HG03520 (cell line): Measurements from ENCODE around the gene CXCL6.

Source experiments
- ATAC-seq: cut with Tn5 transposase; IDR thresholded peaks from one replicate; pipeline ENCODE4 v1.9.1; 2021; ENCODE audit warnings: mild to moderate bottlenecking, moderate library complexity; ENCODE audit not compliant: unreplicated experiment

Gene CXCL6

GRCh38 chr4:73841243-73841925 lies 4.9 kb downstream of the CXCL6 start:
- no peak for ATAC-seq

- no peak for ATAC-seq
Observed at GRCh38 chr4:73842696-73843095, 6.2 kb downstream of the CXCL6 start.

DNA sequence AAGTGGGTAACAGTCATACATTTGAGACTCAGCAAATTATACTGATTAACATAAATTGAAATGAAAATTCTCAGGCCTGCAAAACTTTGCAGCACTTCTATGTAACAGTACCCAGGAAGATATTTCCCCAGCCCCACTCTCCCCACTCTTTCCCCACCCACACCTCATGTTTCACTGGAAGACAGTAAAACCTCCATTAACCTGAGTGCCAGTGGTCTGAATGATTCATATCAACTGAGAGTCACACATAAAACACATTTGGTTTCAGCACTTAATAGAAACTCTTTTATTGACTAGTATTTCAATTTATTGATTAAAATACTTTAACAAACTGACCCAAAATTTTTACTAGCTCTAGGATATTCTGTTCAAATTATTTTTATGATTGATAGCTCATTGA lies 6.9 kb downstream of the CXCL6 start:
- ATAC-seq: no peak

GRCh38 chr4:73844345-73844744 lies 7.9 kb downstream of the CXCL6 start:
- no peak for ATAC-seq

DNA sequence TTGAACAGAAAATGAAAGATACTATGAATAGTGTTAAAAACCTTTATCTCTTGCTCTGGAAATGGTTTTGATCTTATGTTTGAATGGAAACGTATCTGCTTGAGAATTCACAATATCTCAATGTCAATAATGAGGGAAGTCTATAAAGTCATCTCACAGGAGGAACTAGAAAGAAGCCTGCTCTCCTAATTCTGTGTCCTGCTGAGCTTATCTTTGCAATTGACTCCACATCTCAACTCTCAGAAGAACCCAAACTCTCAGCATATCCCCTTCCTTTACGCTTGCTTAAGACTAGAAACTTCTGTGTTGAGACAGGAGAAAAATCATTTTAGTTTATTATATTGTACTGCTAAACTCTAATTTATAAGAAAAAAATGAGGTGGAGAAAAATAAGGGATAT lies 8.3 kb downstream of the CXCL6 start:
- no peak for ATAC-seq

DNA sequence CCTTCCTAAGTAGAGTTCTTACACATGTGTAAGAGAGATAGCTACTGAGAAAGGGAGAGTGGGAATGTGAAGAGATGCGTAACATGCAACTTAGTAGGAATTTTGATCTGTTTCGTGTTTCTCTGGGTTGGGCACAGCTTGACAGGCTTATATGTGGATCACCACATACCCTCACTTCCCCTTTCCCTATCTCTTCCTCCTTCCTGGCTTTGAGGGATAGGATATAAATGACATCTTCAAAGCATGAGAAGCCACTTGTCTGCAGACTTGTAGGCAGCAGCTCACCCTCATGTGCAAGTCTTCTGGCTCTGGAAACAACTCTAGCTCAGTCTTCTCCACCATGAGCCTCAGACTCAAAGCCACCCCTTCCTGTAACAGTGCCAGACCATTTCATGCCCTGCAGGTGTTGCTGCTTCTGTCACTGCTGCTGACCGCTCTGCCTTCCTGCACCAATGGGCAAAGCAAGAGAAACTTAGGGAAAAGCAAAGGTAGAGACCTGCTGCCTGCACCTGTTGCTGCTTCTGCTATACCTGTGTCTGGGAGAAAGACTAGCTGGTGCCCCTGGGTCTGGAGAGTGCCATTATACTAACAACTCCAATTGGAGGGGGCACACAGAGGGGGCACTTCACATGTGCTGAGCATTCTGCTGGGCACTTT lies 11.2 kb downstream of the CXCL6 start:
- ATAC-seq: no peak

GRCh38 chr4:73848183-73848777 lies 11.8 kb downstream of the CXCL6 start:
- ATAC-seq: no peak

DNA sequence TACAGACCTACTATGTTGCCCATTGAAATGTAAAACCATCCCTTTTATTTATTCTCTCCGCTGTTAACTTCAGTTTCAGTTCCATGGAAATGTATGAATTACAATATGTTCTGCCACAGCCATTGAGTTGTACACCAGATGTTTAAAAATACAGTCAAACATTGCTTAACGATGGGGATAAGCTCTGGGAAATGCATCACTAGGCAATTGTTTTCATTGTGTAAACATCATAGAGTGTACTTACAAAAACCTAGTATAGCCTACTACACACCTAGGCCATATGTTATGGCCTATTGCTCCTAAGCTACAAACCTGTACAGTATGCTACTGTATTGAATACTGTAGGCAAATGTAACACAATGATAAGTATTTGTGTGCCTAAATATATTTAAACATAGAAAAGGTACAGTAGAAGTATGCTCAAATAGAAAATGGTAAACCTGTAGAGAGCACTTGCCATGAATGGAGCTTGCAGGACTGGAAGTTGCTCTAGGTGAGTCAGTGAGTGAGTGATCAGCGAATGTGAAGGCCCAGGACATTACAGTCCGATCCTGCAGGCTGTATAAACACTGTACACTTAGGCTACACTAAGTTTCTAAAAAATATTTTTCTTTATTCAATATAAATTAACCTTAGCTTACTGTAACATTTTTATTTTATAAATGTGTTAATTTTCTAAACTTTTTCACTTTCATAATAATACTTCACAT lies 13.9 kb downstream of the CXCL6 start:
- no peak for ATAC-seq

DNA sequence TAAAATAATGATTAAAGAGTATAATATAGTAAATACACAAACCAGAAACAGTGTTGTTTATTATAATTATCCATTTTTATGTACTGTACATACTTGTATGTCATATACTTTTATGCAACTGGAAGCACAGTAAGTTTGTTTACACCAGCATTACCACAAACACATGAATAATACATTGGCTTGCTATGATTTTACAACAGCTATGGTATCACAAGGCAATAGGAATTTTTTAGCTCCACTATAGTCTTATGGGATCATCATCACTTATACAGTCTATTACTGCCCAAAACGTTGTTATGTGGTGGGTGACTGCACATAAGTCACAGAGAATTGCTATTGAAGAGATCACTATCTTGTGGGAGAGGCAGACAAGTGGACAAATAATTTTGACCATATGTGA lies 14.8 kb downstream of the CXCL6 start:
- no peak for ATAC-seq

DNA sequence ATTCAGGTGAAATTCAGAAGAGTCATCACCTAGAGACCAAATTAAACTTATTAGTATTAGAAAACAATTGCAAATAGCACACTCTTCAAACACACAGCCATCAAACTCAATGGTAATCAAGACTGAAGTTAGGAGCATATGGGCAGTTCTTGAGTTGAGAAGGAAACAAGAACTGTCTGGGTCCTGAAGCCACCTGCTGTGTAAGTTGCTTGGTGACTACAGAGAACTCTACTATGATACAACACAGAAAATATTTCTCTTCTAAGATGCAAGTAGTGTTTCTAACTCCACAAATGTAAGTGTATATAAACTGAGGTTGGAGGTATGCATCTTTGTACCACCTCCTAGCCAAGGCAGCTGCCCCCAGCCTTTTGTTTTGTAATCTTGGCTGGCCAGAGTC lies 16.3 kb downstream of the CXCL6 start:
- no peak for ATAC-seq

GRCh38 chr4:73853246-73853704 lies 16.8 kb downstream of the CXCL6 start, which contains the start of gene PF4V1:
Gene PF4V1, plus strand, starts transcription at chr4:73853296. Its CDS starts 67 bp downstream, at chr4:73853363.
- ATAC-seq: no peak

DNA sequence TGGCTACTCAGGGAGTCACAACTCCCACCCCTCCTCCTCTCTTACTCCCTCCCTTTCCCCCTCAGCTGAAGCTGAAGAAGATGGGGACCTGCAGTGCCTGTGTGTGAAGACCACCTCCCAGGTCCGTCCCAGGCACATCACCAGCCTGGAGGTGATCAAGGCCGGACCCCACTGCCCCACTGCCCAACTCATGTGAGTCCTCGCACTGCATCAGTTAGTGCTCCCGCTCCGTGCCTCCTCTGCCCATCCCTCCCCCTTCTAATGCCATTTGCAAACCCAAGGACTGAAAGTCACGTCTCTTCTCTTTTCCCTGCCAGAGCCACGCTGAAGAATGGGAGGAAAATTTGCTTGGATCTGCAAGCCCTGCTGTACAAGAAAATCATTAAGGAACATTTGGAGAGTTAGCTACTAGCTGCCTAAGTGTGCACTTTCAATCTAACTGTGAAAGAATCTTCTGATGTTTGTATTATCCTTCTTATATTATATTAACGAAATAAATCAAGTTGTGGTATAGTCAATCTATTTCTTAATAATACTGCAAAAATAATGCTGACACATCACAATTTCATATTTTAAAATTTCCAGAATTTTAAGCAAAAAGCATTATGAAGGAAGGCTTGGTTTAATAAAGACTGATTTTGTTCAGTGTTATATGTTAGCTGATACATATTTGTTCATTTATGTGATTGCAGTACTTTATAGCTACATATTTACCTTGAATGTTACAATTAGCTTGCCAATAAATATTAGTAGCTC lies 17.4 kb downstream of the CXCL6 start:
- ATAC-seq: no peak

DNA sequence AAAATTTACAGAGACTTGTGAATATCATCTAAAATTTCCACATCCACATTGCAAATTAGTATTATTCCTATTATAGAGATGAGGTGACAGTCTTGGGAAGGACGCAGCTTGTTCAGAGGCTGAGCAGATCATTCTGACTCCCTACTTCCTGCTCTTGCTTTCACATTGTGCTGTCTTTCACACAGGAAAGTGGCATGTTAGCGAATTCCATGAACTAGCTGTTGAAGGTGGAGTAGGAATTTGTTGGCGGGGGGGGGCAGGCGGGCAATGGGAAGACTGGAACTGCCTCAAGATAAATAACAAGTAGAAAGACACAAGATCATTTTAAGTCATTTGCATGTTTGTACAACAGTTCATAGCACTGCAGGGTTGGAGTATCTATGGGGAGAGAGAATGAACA lies 18.9 kb downstream of the CXCL6 start:
- no peak for ATAC-seq

GRCh38 chr4:73856518-73856917 lies 20.0 kb downstream of the CXCL6 start:
- no peak for ATAC-seq

- ATAC-seq: no peak
Observed at GRCh38 chr4:73859614-73860088, 23.2 kb downstream of the CXCL6 start.

GRCh38 chr4:73860181-73860580 lies 23.7 kb downstream of the CXCL6 start:
- no peak for ATAC-seq

- ATAC-seq: no peak
Observed at GRCh38 chr4:73860917-73861316, 24.4 kb downstream of the CXCL6 start.

- ATAC-seq: no peak
Observed at GRCh38 chr4:73862322-73862721, 25.8 kb downstream of the CXCL6 start.

DNA sequence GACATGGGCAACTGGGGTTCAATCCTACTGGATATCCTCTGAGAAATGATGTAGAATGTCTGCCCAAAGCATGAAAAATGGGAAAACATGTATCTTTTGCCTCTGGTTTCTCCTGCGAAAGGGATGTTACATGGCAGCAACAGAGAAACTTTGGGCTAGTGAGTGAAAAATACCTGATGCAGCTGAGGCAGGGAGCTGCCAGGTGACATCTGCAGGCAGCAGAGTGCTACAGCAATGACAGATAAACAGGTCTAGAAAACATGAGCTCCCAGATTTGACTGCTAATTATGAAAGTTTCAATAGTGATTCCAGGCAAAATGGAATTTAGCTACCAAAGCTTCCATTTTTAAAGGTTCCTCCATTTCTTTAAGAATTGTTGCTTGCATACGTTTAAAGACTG lies 27.9 kb downstream of the CXCL6 start:
- ATAC-seq: no peak

DNA sequence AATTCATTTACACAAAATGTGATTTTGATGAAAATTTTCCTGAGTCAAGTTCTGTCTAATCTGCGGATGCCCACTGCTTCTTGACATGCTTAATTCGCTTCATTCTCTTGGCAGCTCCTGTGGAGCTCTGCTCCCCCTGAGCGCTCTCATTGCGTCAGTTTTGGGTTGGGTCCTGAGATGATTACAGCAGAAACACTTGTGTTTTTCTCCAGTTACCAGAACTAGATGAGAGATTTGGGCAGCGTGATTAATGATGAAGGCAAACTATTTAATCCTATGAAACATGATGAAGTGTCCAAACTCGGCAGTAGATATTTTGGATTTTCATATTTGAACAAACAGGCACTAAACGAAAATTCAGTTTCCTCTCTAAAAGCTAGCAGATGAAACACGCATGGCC lies 28.5 kb downstream of the CXCL6 start:
- no peak for ATAC-seq
